ENCODE results near the gene MFSD12.
A peak's percentile ranks its signal among the peaks of the same experiment; 100 is the strongest.

The MFSD12 gene

DNA sequence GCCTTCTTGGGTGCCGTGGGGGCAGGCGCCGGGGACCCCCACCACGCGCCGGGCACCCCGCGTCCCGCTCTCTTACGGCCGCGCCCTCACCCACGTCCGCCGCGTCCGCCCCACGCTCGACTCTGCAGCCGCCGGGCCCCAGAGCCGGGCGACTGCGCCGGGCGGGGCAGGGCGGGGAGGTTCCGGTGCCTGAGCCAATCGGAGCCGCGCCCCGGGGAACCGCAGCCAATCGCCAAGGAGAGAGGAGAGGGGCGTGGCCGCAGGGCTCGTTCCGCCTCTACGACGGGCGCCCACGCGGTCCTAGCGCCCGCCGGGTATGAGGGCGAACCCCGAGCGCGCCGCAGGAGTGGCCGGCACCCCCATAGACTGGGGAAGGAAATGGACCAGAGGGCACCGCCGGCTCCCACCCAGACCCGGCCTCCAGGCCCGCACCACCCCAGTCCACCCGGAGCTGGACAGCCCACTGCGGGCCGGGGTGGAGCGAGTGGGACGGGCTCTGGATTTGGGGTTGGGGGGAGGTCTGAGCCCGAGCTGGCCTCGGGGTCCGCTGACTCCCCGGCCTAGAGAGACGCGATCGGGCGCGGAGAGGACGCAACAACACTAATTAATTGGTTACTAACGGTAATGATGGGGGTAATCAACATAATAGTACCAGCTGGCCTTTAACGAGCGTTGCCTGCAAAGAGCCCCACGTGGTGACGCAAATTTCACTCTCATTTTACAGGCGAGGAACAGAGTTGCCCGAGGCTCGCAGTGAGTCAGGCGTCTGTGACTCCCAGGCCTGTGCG lies at the start of gene MFSD12:
Gene MFSD12, minus strand, starts transcription at position 126 of the 788 bp plus-strand sequence. CDS start 183 bp downstream, outside the sequence.
- H3K9me3 ChIP-seq (ENCODE audit: low read length) = no peaks in the 10 kb centered on the region
- H3K4me1 ChIP-seq (ENCODE audit: insufficient read depth, low read length) = peaks cover 20% of the 10 kb centered on the region
- peak within 1 kb of the TSS; percentile 57 for H3K9ac ChIP-seq (ENCODE audit: low read length)
- H3K27me3 ChIP-seq (ENCODE audit: control insufficient read depth in 1 of 2, insufficient read depth in 2 of 2, low read length in 2 of 2) = no peaks in the 10 kb centered on the region
- H3K36me3 ChIP-seq (ENCODE audit: insufficient read depth, low read length) = no peaks in the 10 kb centered on the region
- peak within 1 kb of the TSS; percentile 92 for H3K27ac ChIP-seq (ENCODE audit: low read depth, low read length)
- peak within 1 kb of the TSS; percentile 84 to 91 for H3K4me3 ChIP-seq (ENCODE audit: low read depth in 1 of 2, low read length in 2 of 2)

- Histone ChIP-seq H3K9ac (ENCODE audit: low read length) (no peak within 1 kb of the TSS), H3K27ac (ENCODE audit: low read depth, low read length) (peak within 1 kb of the TSS; percentile 79), H3K36me3 (ENCODE audit: insufficient read depth, low read length) (peaks cover 9% of the 10 kb centered on the region)
Measured at GRCh38 chr19:3606690-3607289, 49.4 kb upstream of the MFSD12 start, which contains the start of gene TBXA2R. TSS of gene TBXA2R (minus strand) at chr19:3606875. CDS start at chr19:3600634, 6,241 bp downstream.

DNA sequence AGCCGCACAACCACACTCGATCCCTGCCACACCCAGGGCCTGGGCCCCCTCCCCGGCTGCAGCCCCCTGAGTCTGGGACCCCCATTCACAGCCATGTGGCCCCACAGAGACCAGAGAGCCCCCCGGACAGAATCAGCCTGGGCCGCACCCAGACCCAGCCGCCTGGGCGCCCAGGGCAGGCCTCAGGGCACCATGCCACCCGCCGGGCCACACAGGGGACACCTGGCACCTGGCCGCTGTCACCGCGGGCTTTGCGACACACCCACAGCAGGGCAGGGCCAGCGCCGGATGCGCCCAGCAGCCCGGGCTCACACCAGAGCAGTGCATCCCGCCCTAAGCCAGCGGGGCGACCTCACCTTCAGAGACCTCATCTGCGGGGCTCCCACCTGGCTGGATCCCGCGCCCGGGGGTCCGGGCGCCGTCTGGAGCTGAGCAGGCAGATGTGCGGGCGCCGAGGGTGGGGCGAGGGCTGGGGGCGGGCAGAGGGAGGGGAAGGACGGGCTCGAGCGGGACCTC lies 48.8 kb upstream of the MFSD12 start:
- Histone ChIP-seq H3K4me3 (ENCODE audit: low read depth in 1 of 2, low read length in 2 of 2) (peak overlapping the region; percentile 54 to 68), H3K36me3 (ENCODE audit: insufficient read depth, low read length) (peaks cover 3% of the 10 kb centered on the region), H3K4me1 (ENCODE audit: insufficient read depth, low read length) (peaks cover 13% of the 10 kb centered on the region), H3K9ac (ENCODE audit: low read length) (no peak overlapping the region), H3K27ac (ENCODE audit: low read depth, low read length) (no peak overlapping the region), H3K9me3 (ENCODE audit: low read length) (no peaks in the 10 kb centered on the region), H3K27me3 (ENCODE audit: control insufficient read depth in 1 of 2, insufficient read depth in 2 of 2, low read length in 2 of 2) (no peaks in the 10 kb centered on the region)

More at GRCh38 chr19:3606690-3607289, 49.4 kb upstream of the MFSD12 start, which contains the start of gene TBXA2R:
- H3K27me3 ChIP-seq (ENCODE audit: control insufficient read depth in 1 of 2, insufficient read depth in 2 of 2, low read length in 2 of 2) = no peaks in the 10 kb centered on the region
- peak within 1 kb of the TSS; percentile 54 to 68 for H3K4me3 ChIP-seq (ENCODE audit: low read depth in 1 of 2, low read length in 2 of 2)
- no peaks in the 10 kb centered on the region for H3K9me3 ChIP-seq (ENCODE audit: low read length)
- H3K4me1 ChIP-seq (ENCODE audit: insufficient read depth, low read length) = peaks cover 13% of the 10 kb centered on the region

- H3K27me3 ChIP-seq (ENCODE audit: control insufficient read depth in 1 of 2, insufficient read depth in 2 of 2, low read length in 2 of 2) = no peaks in the 10 kb centered on the region
- no peak overlapping the region for H3K27ac ChIP-seq (ENCODE audit: low read depth, low read length)
- no peaks in the 10 kb centered on the region for H3K36me3 ChIP-seq (ENCODE audit: insufficient read depth, low read length)
- H3K4me3 ChIP-seq (ENCODE audit: low read depth in 1 of 2, low read length in 2 of 2) = peak overlapping the region in 1 of 2 donors; percentile 54
- peaks cover 13% of the 10 kb centered on the region for H3K4me1 ChIP-seq (ENCODE audit: insufficient read depth, low read length)
- H3K9me3 ChIP-seq (ENCODE audit: low read length) = no peaks in the 10 kb centered on the region
- H3K9ac ChIP-seq (ENCODE audit: low read length) = no peak overlapping the region
Measured at GRCh38 chr19:3605770-3606169, 48.4 kb upstream of the MFSD12 start.

DNA sequence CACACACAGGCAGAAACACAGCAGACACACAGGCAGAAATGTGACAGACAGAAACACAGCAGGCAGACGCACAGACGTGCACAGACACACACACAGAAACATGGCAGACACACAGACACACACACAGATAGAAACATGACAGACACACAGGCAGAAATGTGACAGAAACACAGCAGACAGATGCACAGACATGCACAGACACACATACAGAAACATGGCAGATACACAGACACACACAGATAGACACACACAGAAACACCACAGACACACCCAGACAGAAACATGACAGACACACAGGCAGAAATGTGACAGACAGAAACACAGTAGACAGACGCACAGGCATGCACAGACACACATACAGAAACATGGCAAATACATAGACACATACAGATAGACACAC lies 48.0 kb upstream of the MFSD12 start:
- peaks cover 13% of the 10 kb centered on the region for H3K4me1 ChIP-seq (ENCODE audit: insufficient read depth, low read length)
- no peak overlapping the region for H3K27ac ChIP-seq (ENCODE audit: low read depth, low read length)
- no peak overlapping the region for H3K9ac ChIP-seq (ENCODE audit: low read length)
- H3K9me3 ChIP-seq (ENCODE audit: low read length) = no peaks in the 10 kb centered on the region
- H3K27me3 ChIP-seq (ENCODE audit: control insufficient read depth in 1 of 2, insufficient read depth in 2 of 2, low read length in 2 of 2) = no peaks in the 10 kb centered on the region
- no peaks in the 10 kb centered on the region for H3K36me3 ChIP-seq (ENCODE audit: insufficient read depth, low read length)
- H3K4me3 ChIP-seq (ENCODE audit: low read depth in 1 of 2, low read length in 2 of 2) = peak overlapping the region in 1 of 2 donors; percentile 54

DNA sequence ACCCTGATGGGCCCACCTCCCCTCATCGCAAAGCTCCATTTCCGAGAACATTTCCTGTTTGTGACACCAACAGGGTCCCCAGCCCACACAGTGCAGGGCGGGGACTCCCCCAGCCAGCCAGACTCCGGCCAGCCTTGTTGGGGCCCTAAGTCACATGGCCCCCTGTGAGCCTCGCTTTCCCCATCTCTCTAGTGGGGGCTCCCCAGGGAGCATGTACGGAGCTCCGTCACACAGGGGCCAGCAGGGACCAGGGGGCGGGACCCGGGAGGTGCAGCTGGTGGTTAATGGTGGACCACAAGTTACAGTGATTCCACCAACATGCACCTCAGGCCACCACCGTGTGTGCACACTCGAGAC lies 47.6 kb upstream of the MFSD12 start:
- no peaks in the 10 kb centered on the region for H3K27me3 ChIP-seq (ENCODE audit: control insufficient read depth in 1 of 2, insufficient read depth in 2 of 2, low read length in 2 of 2)
- no peak overlapping the region for H3K27ac ChIP-seq (ENCODE audit: low read depth, low read length)
- H3K4me3 ChIP-seq (ENCODE audit: low read depth in 1 of 2, low read length in 2 of 2) = no peak overlapping the region
- H3K4me1 ChIP-seq (ENCODE audit: insufficient read depth, low read length) = peaks cover 13% of the 10 kb centered on the region
- H3K9ac ChIP-seq (ENCODE audit: low read length) = no peak overlapping the region
- no peaks in the 10 kb centered on the region for H3K9me3 ChIP-seq (ENCODE audit: low read length)
- H3K36me3 ChIP-seq (ENCODE audit: insufficient read depth, low read length) = no peaks in the 10 kb centered on the region

DNA sequence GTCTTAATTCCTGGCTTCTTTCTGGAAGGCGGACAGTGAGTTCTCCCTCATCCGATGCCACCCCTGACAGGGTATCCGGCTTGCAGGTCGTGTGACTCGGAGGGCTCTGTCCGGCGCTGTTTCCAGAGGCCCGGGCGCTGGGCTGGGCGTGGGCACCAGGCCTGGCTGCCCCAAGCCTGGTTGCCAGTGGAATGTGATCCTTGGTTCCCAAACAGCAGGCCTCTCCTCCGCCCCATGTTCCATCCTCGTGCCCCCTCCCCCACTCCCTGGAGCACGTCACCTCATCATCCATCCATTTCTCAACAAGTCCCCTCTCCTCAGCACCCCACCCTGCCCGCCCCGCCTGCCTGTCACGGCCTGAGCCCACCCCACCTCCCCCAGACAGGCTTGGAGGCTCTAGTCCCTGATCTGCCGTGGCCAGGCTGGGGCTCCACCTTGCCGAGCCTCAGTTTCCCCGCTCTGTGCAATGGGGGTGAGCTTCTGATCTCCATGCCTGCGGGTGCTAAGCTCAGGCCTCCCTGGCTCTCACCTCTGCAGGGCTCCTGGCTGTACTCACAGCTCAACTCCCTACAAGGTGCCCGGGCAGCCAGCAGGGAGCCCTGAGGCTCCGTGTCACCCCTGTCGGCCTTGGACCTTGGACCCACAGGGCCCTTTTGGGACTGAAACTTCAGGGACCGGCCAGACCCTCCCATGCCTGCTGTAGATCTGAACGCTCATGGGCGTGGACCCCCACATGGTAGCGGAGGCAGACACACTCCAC lies 47.0 kb upstream of the MFSD12 start:
- no peaks in the 10 kb centered on the region for H3K27me3 ChIP-seq (ENCODE audit: control insufficient read depth in 1 of 2, insufficient read depth in 2 of 2, low read length in 2 of 2)
- no peak overlapping the region for H3K4me3 ChIP-seq (ENCODE audit: low read depth in 1 of 2, low read length in 2 of 2)
- no peak overlapping the region for H3K9ac ChIP-seq (ENCODE audit: low read length)

DNA sequence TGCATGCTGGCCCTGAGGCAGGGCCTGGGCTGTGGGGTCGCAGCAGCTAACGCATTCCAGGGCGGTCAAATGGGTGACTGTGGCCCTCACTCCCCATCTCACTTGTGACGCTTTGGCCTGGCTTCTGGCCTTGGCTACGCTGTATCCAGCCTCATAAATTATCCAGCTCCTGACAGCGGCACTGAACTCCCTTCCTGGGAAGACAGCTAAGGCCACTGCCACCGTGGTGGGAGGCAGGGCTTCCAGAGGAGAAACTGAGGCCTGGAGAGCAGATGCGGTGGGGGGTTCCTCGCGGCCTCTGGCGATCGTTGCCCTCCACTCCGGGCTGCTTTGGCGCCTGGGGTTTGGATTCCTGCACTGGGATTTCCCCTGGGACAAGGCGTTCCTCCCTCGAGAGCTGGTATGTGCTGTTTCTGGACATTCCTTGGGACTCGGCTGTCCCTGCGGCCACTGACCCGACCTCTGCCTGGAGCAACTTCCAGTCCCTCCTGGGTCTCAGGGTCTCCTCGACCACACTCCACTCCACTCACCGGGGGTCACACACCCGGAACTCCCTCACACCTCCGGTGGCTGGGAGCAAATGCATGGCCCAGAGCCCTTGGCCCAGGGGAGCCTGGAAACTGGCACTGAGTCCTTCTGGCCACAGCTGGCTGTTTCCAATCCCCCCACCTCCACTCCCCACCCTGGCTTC lies 45.9 kb upstream of the MFSD12 start:
- Histone ChIP-seq H3K9me3 (ENCODE audit: low read length) (no peaks in the 10 kb centered on the region), H3K4me3 (ENCODE audit: low read depth in 1 of 2, low read length in 2 of 2) (no peak overlapping the region), H3K9ac (ENCODE audit: low read length) (no peak overlapping the region), H3K4me1 (ENCODE audit: insufficient read depth, low read length) (peaks cover 13% of the 10 kb centered on the region), H3K27ac (ENCODE audit: low read depth, low read length) (no peak overlapping the region), H3K27me3 (ENCODE audit: control insufficient read depth in 1 of 2, insufficient read depth in 2 of 2, low read length in 2 of 2) (no peaks in the 10 kb centered on the region), H3K36me3 (ENCODE audit: insufficient read depth, low read length) (no peaks in the 10 kb centered on the region)

More for the DNA sequence above, 47.0 kb upstream of the MFSD12 start:
- peaks cover 13% of the 10 kb centered on the region for H3K4me1 ChIP-seq (ENCODE audit: insufficient read depth, low read length)
- H3K9me3 ChIP-seq (ENCODE audit: low read length) = no peaks in the 10 kb centered on the region
- no peaks in the 10 kb centered on the region for H3K36me3 ChIP-seq (ENCODE audit: insufficient read depth, low read length)
- H3K27ac ChIP-seq (ENCODE audit: low read depth, low read length) = no peak overlapping the region

DNA sequence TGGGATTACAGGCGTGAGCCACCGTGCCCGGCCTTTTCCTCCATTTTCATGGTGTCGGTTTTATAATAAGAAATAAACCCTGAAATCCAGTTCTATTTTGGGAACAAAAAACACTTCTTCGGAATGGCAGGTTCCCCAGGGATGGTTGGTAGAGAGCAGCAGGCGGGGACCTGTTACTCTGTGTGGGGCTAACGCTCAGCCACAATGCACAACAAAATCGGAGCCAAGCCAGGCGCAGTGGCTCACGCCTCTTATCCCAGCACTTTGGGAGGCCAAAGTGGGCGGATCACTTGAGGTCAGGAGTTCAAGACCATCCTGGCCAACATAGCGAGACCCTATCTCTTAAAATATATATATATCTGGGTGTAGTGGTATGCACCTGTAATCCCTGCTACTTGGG lies 43.6 kb upstream of the MFSD12 start:
- Histone ChIP-seq H3K27ac (ENCODE audit: low read depth, low read length) (no peak overlapping the region), H3K4me3 (ENCODE audit: low read depth in 1 of 2, low read length in 2 of 2) (no peak overlapping the region), H3K9ac (ENCODE audit: low read length) (no peak overlapping the region), H3K27me3 (ENCODE audit: control insufficient read depth in 1 of 2, insufficient read depth in 2 of 2, low read length in 2 of 2) (no peaks in the 10 kb centered on the region), H3K36me3 (ENCODE audit: insufficient read depth, low read length) (no peaks in the 10 kb centered on the region), H3K9me3 (ENCODE audit: low read length) (no peaks in the 10 kb centered on the region), H3K4me1 (ENCODE audit: insufficient read depth, low read length) (peaks cover 2% of the 10 kb centered on the region)

DNA sequence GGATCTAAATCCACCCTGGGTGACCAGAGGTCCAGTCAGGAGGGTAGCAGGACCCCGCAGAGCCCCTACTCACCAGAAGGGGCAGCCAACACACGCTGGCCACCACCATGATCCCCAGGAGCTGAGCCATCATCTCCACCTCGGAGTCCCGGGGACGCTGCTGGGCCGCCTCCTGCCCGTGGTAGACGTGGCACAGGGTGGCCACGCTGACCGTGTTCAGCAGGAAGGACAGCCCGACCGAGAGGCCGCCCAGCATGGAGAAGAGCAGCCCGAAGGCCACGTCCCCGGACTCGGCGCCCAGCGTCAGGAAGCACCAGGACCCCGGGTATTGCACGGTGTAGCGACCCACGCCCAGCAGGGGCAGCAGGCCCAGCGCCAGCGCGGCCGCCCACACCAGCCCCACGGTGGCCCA lies 42.4 kb upstream of the MFSD12 start:
- no peak overlapping the region for H3K9ac ChIP-seq (ENCODE audit: low read length)
- H3K9me3 ChIP-seq (ENCODE audit: low read length) = no peaks in the 10 kb centered on the region
- H3K4me1 ChIP-seq (ENCODE audit: insufficient read depth, low read length) = no peaks in the 10 kb centered on the region
- H3K27me3 ChIP-seq (ENCODE audit: control insufficient read depth in 1 of 2, insufficient read depth in 2 of 2, low read length in 2 of 2) = no peaks in the 10 kb centered on the region
- H3K4me3 ChIP-seq (ENCODE audit: low read depth in 1 of 2, low read length in 2 of 2) = no peak overlapping the region
- H3K36me3 ChIP-seq (ENCODE audit: insufficient read depth, low read length) = no peaks in the 10 kb centered on the region
- no peak overlapping the region for H3K27ac ChIP-seq (ENCODE audit: low read depth, low read length)
